Right atrium auricular region (tissue), 2 donors: ENCODE results near the gene PAX5. TPM values are rescaled to one million over a fixed set of nuclear protein-coding genes. Genes with fewer than 3 reads are reported as not detected.

Experiments
- DNase-seq: peaks from one replicate; pipeline ENCODE4 v3.0.0-alpha.2; 2019; ENCODE audit warnings: low spot score
- H3K27ac ChIP-seq, 2 donors: fragments of 200-600 bp; sonication (generic); 1 replicate in 1 of 2; 2 replicates in 1 of 2; pipeline ENCODE4 v1.5.1; 2016 to 2019
- H3K27me3 ChIP-seq, 2 donors: fragments of 200-600 bp; sonication (generic); one replicate each; pipeline versions ENCODE4 v1.5.1 to v1.6.0; 2017 to 2019
- H3K36me3 ChIP-seq: fragments of 200-600 bp; sonication (generic); one replicate; pipeline ENCODE4 v1.5.1; 2016
- H3K4me1 ChIP-seq, 2 donors: fragments of 200-600 bp; sonication (generic); one replicate each; pipeline versions ENCODE4 v1.5.1 to v1.6.0; 2017 to 2019
- H3K4me3 ChIP-seq, 2 donors: fragments of 200-600 bp; sonication (generic); 1 replicate in 1 of 2; 2 replicates in 1 of 2; pipeline ENCODE4 v1.5.1; 2017 to 2019; ENCODE audit warnings: mild to moderate bottlenecking in 1 of 2, moderate library complexity in 1 of 2
- H3K9me3 ChIP-seq, 2 donors: fragments of 200-600 bp; sonication (generic); one replicate each; pipeline ENCODE4 v1.5.1; 2019
- CTCF ChIP-seq, 2 donors: fragments of 200-600 bp; sonication (generic); IDR thresholded peaks; one replicate each; pipeline ENCODE4 v1.5.1; 2019; ENCODE audit warnings: antibody characterized with exemption in 2 of 2
- total RNA-seq, 2 donors: library from RNA; depleted of rRNA; stranded (reverse); fragments of >200 nt; gene quantifications; one replicate each; pipeline ENCODE4 v1.1.0, GENCODE V29; 2016

The PAX5 gene
- total RNA-seq, 2 donors from 2014 or later, result 0.59 TPM; not detected in 1

GRCh38 chr9:37038302-37038942, 4.4 kb upstream of the PAX5 start:
- no peak overlapping the region for H3K27ac ChIP-seq
- peaks cover 0 to 43% of the 10 kb centered on the region in 2 donors for H3K4me1 ChIP-seq
- H3K9me3 ChIP-seq, result no peaks in the 10 kb centered on the region
- peaks cover 49 to 63% of the 10 kb centered on the region in 2 donors for H3K27me3 ChIP-seq
- no peak overlapping the region for H3K4me3 ChIP-seq
- TF ChIP-seq CTCF (IDR thresholded peaks at IDR 0.05), result no peak
- no peaks in the 10 kb centered on the region for H3K36me3 ChIP-seq
- DNase-seq, result no peak

- Histone ChIP-seq H3K4me1 (peaks cover 0 to 43% of the 10 kb centered on the region in 2 donors), H3K9me3 (no peaks in the 10 kb centered on the region), H3K4me3 (peak overlapping the region; percentile 34 to 54), H3K27ac (no peak overlapping the region), H3K36me3 (no peaks in the 10 kb centered on the region), H3K27me3 (peaks cover 49 to 69% of the 10 kb centered on the region in 2 donors)
- no peak for DNase-seq
- TF ChIP-seq CTCF (IDR thresholded peaks at IDR 0.05), result no peak
Measured at GRCh38 chr9:37037503-37038301, 3.6 kb upstream of the PAX5 start.

DNA sequence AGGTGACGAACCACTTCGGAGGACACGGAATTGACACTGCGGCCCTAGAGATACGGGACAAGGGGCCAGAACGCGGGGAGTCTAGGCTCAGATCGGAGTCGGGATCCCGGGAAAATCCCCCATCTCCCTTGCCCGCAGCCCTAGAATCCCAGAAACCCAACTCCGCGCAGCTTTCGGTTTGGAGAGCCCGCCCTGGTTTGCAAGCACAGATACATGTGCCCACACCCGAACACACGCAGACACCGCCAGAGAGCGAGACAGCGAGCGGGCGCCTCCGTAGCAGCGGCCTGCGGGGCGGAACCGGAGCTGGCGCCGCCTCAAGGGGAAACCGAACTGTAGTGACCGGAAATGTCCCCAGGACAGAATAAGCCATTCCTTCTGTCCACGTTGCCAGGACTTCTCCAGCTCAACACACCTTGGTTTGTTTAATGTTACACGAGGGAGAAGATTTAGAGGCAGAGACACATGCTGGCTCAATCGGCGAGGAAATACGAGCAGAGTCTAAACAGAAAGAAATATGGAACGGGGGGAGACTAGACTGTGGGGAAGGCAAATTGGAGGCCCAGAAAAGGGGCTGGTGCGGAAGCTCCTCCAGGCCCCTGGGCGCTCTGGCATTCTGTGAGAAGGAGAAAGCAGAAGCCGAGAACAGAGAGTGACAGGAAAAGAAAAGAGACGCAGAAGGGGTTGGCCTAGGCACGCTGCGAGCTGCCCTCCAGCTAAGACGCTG, 2.9 kb upstream of the PAX5 start:
- Histone ChIP-seq H3K4me1 (peaks cover 0 to 43% of the 10 kb centered on the region in 2 donors), H3K27ac (no peak overlapping the region), H3K9me3 (no peaks in the 10 kb centered on the region), H3K27me3 (peaks cover 49 to 77% of the 10 kb centered on the region in 2 donors), H3K4me3 (peak overlapping the region; percentile 34 to 54), H3K36me3 (no peaks in the 10 kb centered on the region)
- TF ChIP-seq CTCF (IDR thresholded peaks at IDR 0.05), result no peak
- DNase-seq, result no peak

GRCh38 chr9:37036371-37036775, 2.3 kb upstream of the PAX5 start:
- H3K27ac ChIP-seq, result no peak overlapping the region
- peaks cover 0 to 43% of the 10 kb centered on the region in 2 donors for H3K4me1 ChIP-seq
- H3K36me3 ChIP-seq, result no peaks in the 10 kb centered on the region
- peaks cover 50 to 82% of the 10 kb centered on the region in 2 donors for H3K27me3 ChIP-seq
- H3K4me3 ChIP-seq, result peak overlapping the region; percentile 34 to 54
- H3K9me3 ChIP-seq, result no peaks in the 10 kb centered on the region
- no peak for TF ChIP-seq CTCF (IDR thresholded peaks at IDR 0.05)
- DNase-seq, result no peak

DNA sequence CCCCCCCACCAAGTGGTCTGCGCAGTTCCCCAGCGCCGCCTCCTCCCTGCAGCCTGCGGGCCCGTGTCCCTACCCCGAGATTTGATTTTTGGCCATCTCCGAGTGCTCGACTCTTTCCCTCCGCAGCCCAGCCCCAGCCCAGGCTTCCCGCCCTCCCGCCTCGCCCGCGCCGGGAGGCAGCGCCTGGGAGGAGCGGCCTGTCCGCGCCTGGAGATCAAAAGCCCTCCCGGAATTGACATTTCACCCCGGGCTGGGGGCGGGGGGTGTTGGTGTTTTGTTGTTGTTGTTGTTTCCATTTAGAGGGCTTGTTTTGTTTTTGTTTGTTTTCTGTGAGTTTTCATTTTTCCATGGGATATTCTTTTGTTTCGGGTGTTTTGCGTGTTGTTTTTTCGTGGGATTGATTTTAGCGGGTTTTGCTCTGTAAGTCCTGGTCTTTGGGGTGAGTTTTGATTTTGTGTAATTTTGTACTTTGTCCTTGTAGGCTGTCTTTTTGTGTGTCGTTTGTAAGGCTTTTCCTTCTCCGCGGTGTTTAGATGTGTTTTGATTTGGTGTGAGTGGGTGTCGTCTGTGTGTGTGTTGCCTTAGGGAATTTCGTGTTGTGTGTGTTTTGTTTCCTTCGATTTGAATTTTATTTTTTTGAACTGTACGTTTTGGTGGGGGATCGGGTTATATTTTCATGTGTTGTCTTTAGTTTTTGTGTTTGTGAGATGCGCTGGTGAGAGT, 1.7 kb upstream of the PAX5 start:
- DNase-seq, result no peak
- TF ChIP-seq CTCF (IDR thresholded peaks at IDR 0.05), result no peak
- H3K27me3 ChIP-seq, result peaks cover 56 to 88% of the 10 kb centered on the region in 2 donors

More for the DNA sequence above, 1.7 kb upstream of the PAX5 start:
- Histone ChIP-seq H3K4me3 (peak overlapping the region in 1 of 2 donors; percentile 54), H3K4me1 (peaks cover 0 to 43% of the 10 kb centered on the region in 2 donors), H3K36me3 (no peaks in the 10 kb centered on the region), H3K9me3 (no peaks in the 10 kb centered on the region), H3K27ac (no peak overlapping the region)
